HL-60 (cell line): ENCODE data around the gene TRAM1L1.

ENCODE experiments used
- DNase-seq, 2 experiments: peaks; one replicate each; pipeline ENCODE4 v3.0.0-alpha.2; 2010 to 2020; ENCODE audit warnings: low read depth in 1 of 2, low spot score in 1 of 2
- H3K27ac ChIP-seq: fragments of 250-450 bp; sonication (Bioruptor Pico); replicated peaks from 2 replicates; pipeline ENCODE4 v1.5.1; 2020; ENCODE audit warnings: mild to moderate bottlenecking, moderate library complexity
- H3K27me3 ChIP-seq: fragments of 250-450 bp; sonication (Bioruptor Pico); 2 replicates; pipeline ENCODE4 v1.5.1; 2021; ENCODE audit warnings: mild to moderate bottlenecking, moderate library complexity; ENCODE audit not compliant: insufficient read depth, poor library complexity, severe bottlenecking
- H3K4me3 ChIP-seq: replicated peaks from 2 replicates; pipeline ENCODE4 v1.5.1; 2011; ENCODE audit warnings: mild to moderate bottlenecking, control low read depth, low read length; ENCODE audit not compliant: insufficient read depth
- CTCF ChIP-seq: IDR thresholded peaks from one replicate; pipeline ENCODE4 v1.5.1; 2011; ENCODE audit warnings: low read length, control low read depth, inconsistent platforms; ENCODE audit not compliant: insufficient read depth
- GABPA ChIP-seq: IDR thresholded peaks from 2 replicates; pipeline ENCODE4 v1.6.1; 2012; ENCODE audit warnings: low read depth
- POLR2AphosphoS5 ChIP-seq: IDR thresholded peaks from 2 replicates; pipeline ENCODE4 v1.6.1; 2012; ENCODE audit warnings: low read depth
- SPI1 ChIP-seq: IDR thresholded peaks from 2 replicates; pipeline ENCODE4 v1.6.1; 2012; ENCODE audit warnings: low read depth, mild to moderate bottlenecking, borderline replicate concordance
- TF ChIP-seq, protein P1 (sequence below): IDR thresholded peaks from 2 replicates; pipeline ENCODE4 v1.6.1; 2012; ENCODE audit warnings: low read depth; ENCODE audit not compliant: insufficient replicate concordance

TRAM1L1 gene

GRCh38 chr4:117042962-117043361, 42.4 kb downstream of the TRAM1L1 start:
- TF ChIP-seq CTCF (no peak), POLR2AphosphoS5 (no peak), GABPA (no peak), SPI1 (no peak)
- TF ChIP-seq, protein P1, sequence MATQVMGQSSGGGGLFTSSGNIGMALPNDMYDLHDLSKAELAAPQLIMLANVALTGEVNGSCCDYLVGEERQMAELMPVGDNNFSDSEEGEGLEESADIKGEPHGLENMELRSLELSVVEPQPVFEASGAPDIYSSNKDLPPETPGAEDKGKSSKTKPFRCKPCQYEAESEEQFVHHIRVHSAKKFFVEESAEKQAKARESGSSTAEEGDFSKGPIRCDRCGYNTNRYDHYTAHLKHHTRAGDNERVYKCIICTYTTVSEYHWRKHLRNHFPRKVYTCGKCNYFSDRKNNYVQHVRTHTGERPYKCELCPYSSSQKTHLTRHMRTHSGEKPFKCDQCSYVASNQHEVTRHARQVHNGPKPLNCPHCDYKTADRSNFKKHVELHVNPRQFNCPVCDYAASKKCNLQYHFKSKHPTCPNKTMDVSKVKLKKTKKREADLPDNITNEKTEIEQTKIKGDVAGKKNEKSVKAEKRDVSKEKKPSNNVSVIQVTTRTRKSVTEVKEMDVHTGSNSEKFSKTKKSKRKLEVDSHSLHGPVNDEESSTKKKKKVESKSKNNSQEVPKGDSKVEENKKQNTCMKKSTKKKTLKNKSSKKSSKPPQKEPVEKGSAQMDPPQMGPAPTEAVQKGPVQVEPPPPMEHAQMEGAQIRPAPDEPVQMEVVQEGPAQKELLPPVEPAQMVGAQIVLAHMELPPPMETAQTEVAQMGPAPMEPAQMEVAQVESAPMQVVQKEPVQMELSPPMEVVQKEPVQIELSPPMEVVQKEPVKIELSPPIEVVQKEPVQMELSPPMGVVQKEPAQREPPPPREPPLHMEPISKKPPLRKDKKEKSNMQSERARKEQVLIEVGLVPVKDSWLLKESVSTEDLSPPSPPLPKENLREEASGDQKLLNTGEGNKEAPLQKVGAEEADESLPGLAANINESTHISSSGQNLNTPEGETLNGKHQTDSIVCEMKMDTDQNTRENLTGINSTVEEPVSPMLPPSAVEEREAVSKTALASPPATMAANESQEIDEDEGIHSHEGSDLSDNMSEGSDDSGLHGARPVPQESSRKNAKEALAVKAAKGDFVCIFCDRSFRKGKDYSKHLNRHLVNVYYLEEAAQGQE: no peak
- Histone ChIP-seq H3K27me3 (no peaks in the 10 kb centered on the region), H3K4me3 (no peak overlapping the region), H3K27ac (no peak overlapping the region)
- DNase-seq: no peak
